Breast epithelium (tissue), 4 donors: ENCODE measurements around the gene PHRF1. TPM values are rescaled to one million over a fixed set of nuclear protein-coding genes. Genes with fewer than 3 reads are reported as not detected.

Experiments used
- DNase-seq, 2 donors: peaks; one replicate each; pipeline ENCODE4 v3.0.0-alpha.2; 2019; ENCODE audit warnings: low spot score in 2 of 2
- H3K27ac ChIP-seq, 2 donors: fragments of 200-600 bp; sonication (generic) in 1 of 2; one replicate each; pipeline ENCODE4 v1.5.1; 2016 to 2019; ENCODE audit warnings: mild to moderate bottlenecking in 1 of 2
- H3K27me3 ChIP-seq, 2 donors: fragments of 200-600 bp; sonication (generic) in 1 of 2; one replicate each; pipeline versions ENCODE4 v1.5.1 to v1.6.0; 2017 to 2019; ENCODE audit warnings: control low read depth in 1 of 2, mild to moderate bottlenecking in 1 of 2
- H3K36me3 ChIP-seq: fragments of 200-600 bp; one replicate; pipeline ENCODE4 v1.5.1; 2019
- H3K4me1 ChIP-seq, 2 donors: fragments of 200-600 bp; sonication (generic); one replicate each; pipeline ENCODE4 v1.5.1; 2016 to 2019; ENCODE audit warnings: control low read depth in 1 of 2
- H3K4me3 ChIP-seq, 3 donors: fragments of 200-600 bp; sonication (generic); 1 replicate in 2 of 3; 2 replicates in 1 of 3; pipeline ENCODE4 v1.5.1; 2016 to 2019; ENCODE audit warnings: mild to moderate bottlenecking in 3 of 3, moderate library complexity in 2 of 3
- H3K9me3 ChIP-seq, 2 donors: fragments of 200-600 bp; sonication (generic) in 1 of 2; one replicate each; pipeline ENCODE4 v1.5.1; 2016 to 2019; ENCODE audit warnings: control low read depth in 1 of 2
- CTCF ChIP-seq, 3 donors: fragments of 450-650 bp; IDR thresholded peaks; one replicate each; pipeline ENCODE4 v1.5.1; 2016 to 2017; ENCODE audit warnings: antibody characterized with exemption in 3 of 3, mild to moderate bottlenecking in 3 of 3, moderate library complexity in 3 of 3
- POLR2A ChIP-seq: fragments of 450-650 bp; IDR thresholded peaks from one replicate; pipeline ENCODE4 v1.6.1; 2016; ENCODE audit warnings: antibody characterized with exemption, mild to moderate bottlenecking, moderate library complexity
- POLR2AphosphoS5 ChIP-seq, 3 donors: sonication (generic); formaldehyde crosslinking; IDR thresholded peaks; one replicate each; pipeline ENCODE4 v1.6.1; 2017; ENCODE audit warnings: antibody characterized with exemption in 3 of 3
- intact Hi-C: fragments of 100-400 bp; cut with DNase I; formaldehyde crosslinking; loops from one replicate; pipeline ENCODE4 v1.15.1; 2023; ENCODE audit warnings: low total_unique reads
- total RNA-seq, 3 donors: library from RNA; depleted of rRNA; stranded (reverse); fragments of >200 nt; gene quantifications; one replicate each; pipeline ENCODE4 v1.1.0, GENCODE V29; 2016

The PHRF1 gene
- total RNA-seq, 3 donors from 2014 or later, result 18.6 to 22.1 (median 21.3) TPM

- Histone ChIP-seq H3K27me3 (no peaks in the 10 kb centered on the region), H3K27ac (peak overlapping the region; percentile 87 to 89), H3K4me3 (peak overlapping the region; percentile 63 to 86 (median 85)), H3K4me1 (no peaks in the 10 kb centered on the region), H3K36me3 (no peaks in the 10 kb centered on the region), H3K9me3 (no peaks in the 10 kb centered on the region)
- TF ChIP-seq POLR2AphosphoS5 (IDR thresholded peaks at IDR 0.05) (no peak), POLR2A (no peak), CTCF (IDR thresholded peaks at IDR 0.05) (no peak)
- no peak for DNase-seq
- intact Hi-C loops, result loop anchor here (10.0 kb wide), 1 partner anchor 215 kb away; the partner anchor contains the start of gene GATD1
Observed at GRCh38 chr11:559712-560304, 16.5 kb upstream of the PHRF1 start.

DNA sequence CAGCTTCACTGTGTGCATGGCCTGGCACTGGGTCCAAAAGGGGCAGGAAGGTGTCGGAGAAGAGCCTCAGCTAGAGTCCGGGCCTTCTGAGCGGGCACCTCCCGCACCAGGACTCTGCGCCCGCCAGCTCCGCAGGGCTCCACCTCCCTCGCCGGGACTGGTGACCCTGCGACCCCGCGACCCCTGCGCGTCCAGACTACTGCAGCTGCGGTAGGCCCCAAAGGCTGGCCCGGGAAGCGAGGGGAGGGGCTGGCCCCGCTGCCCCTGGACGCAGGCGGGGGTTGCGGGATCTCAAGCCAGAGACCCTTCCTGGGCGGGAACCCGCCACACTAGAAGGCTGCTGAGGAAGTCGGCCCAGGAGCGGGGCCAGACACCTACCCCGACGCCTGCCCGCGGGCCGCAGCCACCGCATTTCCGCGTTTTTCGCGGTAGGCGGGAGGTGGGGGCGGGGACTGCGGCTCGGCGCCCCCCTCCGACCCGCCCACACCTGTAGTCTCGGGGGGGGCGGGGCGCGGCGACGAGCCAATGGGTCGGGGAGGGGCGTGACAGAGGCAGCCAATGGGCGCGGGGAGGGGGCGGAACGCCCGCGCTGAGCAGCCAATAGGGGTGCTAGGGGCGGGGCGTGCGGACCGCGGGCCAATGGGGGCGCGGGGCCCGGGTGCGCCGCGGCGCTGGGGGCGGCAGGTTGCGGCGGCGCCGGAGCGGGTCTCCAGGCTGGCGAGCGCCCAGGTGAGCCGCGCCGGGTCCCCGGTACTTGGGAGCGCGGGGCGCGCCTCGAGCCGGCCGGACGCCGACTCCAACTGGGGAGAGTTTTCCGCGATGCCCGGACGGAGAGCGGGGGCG lies 15.7 kb upstream of the PHRF1 start, which contains the start of the genes LMNTD2 and RASSF7:
LMNTD2 (minus strand) TSS at position 434 of the 843 bp plus-strand sequence; CDS start at position 412, 22 bp downstream.
RASSF7 (plus strand) TSS at position 666 of the 843 bp plus-strand sequence. CDS start 799 bp downstream, outside the sequence.
- Histone ChIP-seq H3K27ac (peak within 1 kb of the TSS; percentile 87 to 89), H3K4me3 (peak within 1 kb of the TSS; percentile 63 to 86 (median 85)), H3K36me3 (no peaks in the 10 kb centered on the region), H3K27me3 (no peaks in the 10 kb centered on the region), H3K9me3 (no peaks in the 10 kb centered on the region), H3K4me1 (no peaks in the 10 kb centered on the region)
- DNase-seq, result peak; percentile 92
- intact Hi-C loops, result loop anchor here (10.0 kb wide), 1 partner anchor 214 kb away; the partner anchor contains the start of gene GATD1
- no peak for TF ChIP-seq CTCF (IDR thresholded peaks at IDR 0.05)
- peak; percentile 42 to 73 (median 45) for TF ChIP-seq POLR2AphosphoS5 (IDR thresholded peaks at IDR 0.05)
- peak; percentile 18 for TF ChIP-seq POLR2A

GRCh38 chr11:561148-562003 lies 14.9 kb upstream of the PHRF1 start:
- no peaks in the 10 kb centered on the region for H3K27me3 ChIP-seq
- H3K36me3 ChIP-seq, result no peaks in the 10 kb centered on the region
- H3K27ac ChIP-seq, result peak overlapping the region; percentile 87 to 89
- intact Hi-C loops, result loop anchor here (10.0 kb wide), 1 partner anchor 213 kb away; the partner anchor contains the start of gene GATD1
- no peaks in the 10 kb centered on the region for H3K9me3 ChIP-seq
- H3K4me1 ChIP-seq, result no peaks in the 10 kb centered on the region
- peak overlapping the region; percentile 63 to 86 (median 85) for H3K4me3 ChIP-seq
- DNase-seq, result no peak
- TF ChIP-seq POLR2A (peak; percentile 13), POLR2AphosphoS5 (IDR thresholded peaks at IDR 0.05) (no peak), CTCF (IDR thresholded peaks at IDR 0.05) (no peak)

GRCh38 chr11:562046-562645 lies 14.1 kb upstream of the PHRF1 start:
- H3K9me3 ChIP-seq, result no peaks in the 10 kb centered on the region
- no peak overlapping the region for H3K27ac ChIP-seq
- H3K4me1 ChIP-seq, result no peaks in the 10 kb centered on the region
- H3K27me3 ChIP-seq, result no peaks in the 10 kb centered on the region
- peak overlapping the region in 2 of 3 donors; percentile 85 to 86 for H3K4me3 ChIP-seq
- H3K36me3 ChIP-seq, result no peaks in the 10 kb centered on the region
- intact Hi-C loops, result loop anchor here (10.0 kb wide), 1 partner anchor 213 kb away; the partner anchor contains the start of gene GATD1
- TF ChIP-seq POLR2AphosphoS5 (IDR thresholded peaks at IDR 0.05) (no peak), POLR2A (no peak), CTCF (IDR thresholded peaks at IDR 0.05) (no peak)
- DNase-seq, result no peak
